Stimulated activated CD8-positive, alpha-beta memory T cell treated with anti-CD3 and anti-CD28 coated beads, Interleukin-7, amount 100 ng/mL, for 4 hours (primary cell): ENCODE measurements around the gene PRDM2.
A peak's percentile ranks its signal among the peaks of the same experiment; 100 is the strongest.
"Not testable (repeated sequence)": the region's sequence is repeated elsewhere in the genome, so short reads cannot be mapped to it uniquely, and the experiment has no call there.

Experiments
- DNase-seq, 2 donors: peaks; one replicate each; pipeline ENCODE4 v3.0.0-alpha.2; 2020; ENCODE audit warnings: low read depth in 2 of 2

Gene PRDM2

GRCh38 chr1:13700521-13701270, 708 bp downstream of the PRDM2 start:
- peak in 1 of 2 donors; percentile 40 for DNase-seq

- no peak for DNase-seq
Measured at GRCh38 chr1:13701271-13701640, 1.3 kb downstream of the PRDM2 start.

GRCh38 chr1:13702425-13703127, 2.6 kb downstream of the PRDM2 start:
- DNase-seq = peak; percentile 35 to 53

- DNase-seq = no peak
Measured at GRCh38 chr1:13703128-13703513, 3.1 kb downstream of the PRDM2 start.

GRCh38 chr1:13703558-13704490, 3.8 kb downstream of the PRDM2 start:
- no peak for DNase-seq

GRCh38 chr1:13706046-13706445, 6.1 kb downstream of the PRDM2 start:
- no peak for DNase-seq

DNA sequence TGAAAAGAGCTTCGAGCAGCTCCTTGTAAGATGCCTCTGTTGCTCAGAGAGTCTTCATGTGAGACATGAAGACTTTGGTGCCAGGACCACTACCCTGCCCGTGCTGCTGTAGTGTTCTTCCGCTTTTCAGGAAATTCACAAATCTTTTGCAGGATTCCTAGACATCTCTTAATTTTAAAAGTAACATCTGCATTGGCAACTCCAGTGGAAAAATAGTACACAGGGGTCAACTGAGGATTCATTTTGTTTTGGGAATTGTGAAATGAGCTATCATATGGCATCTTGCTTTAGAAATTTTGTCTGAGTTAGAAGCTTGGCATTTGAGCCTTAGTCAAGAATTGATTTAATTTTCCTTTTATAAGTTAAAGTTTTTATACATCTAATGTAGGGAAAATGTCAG, 7.2 kb downstream of the PRDM2 start:
- DNase-seq = no peak

DNA sequence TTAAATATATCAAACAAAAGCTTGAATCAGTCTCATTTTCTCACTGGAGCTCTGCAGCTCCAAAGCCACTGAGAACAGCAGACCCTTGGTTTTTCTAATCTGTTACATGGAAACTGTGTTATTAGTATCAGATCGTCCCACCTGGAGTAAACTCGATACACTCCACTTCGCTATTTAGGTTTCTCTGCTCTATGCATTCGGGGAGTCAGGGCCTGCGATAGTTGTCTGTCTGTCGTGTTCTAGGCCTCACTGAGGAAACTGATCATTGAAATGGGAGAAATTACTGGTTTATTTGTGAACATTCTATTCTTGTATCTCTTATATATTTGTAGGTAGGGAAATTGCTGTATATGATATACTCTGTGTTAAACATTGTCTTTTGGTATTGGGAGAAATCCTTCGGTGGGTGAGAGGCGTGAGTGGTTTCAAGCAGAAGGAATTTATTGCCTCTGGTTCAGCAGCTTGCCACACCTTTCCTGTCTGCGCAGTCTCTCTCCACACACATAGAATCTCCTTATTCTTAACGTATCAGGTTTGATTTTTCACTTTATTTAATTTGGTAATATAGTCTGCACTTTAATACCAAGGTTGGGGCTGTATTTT, 8.5 kb downstream of the PRDM2 start:
- DNase-seq = no peak

GRCh38 chr1:13710086-13710485, 10.1 kb downstream of the PRDM2 start:
- DNase-seq = no peak

GRCh38 chr1:13714851-13715250, 14.9 kb downstream of the PRDM2 start:
- DNase-seq = no peak

- not testable (repeated sequence) for DNase-seq
Measured at GRCh38 chr1:13715616-13716287, 15.8 kb downstream of the PRDM2 start.

DNA sequence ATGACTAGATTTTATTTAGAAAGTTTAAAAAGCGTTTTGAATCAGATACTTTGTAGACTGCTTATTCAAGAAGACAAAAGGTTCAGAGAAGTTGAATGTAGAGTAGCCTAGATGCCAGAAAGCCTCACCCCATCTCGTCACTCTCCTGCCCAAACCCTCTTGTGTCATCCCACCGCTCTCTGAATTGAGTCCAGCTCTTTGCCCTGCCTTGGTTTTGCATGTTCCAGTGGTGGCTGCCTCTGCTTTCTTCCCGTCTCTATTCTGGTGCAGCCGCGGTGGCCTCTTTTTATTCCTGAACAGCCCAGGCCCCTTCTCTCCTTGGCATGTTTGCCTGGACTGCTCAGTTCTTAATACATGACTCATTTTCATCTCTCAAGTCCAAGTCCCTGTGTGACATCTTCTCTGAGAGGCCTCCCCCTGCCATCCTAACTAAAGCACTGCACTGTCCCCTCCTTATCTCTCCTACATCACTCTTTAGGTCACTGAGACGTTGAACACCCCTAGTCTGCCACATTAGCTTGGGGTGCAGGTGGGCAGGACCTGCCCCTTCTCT, 22.9 kb downstream of the PRDM2 start:
- DNase-seq = no peak

- DNase-seq = no peak
Measured at GRCh38 chr1:13723810-13724209, 23.8 kb downstream of the PRDM2 start.

DNA sequence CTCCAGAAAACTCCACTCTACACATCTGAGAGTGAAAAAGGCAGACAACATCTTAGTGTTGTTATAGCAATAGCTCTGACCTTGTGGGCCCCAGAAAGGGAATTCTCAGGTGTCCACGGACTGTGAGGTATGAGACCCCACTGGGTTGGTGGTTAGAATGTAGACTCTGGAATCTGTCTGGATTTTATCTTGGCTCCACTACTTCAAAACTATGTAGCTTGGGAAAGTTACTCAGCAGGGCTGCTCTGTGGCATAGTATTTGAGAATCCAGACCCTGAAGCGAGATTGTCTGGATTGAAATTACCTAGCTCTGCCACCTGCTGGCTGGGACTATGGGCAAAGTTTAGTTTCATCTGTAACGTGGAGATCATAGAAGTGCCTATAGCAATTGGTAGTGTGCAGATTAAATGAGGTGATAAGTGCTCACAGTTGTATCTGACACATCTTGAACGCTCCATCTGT, 25.8 kb downstream of the PRDM2 start:
- peak; percentile 20 to 29 for DNase-seq

DNA sequence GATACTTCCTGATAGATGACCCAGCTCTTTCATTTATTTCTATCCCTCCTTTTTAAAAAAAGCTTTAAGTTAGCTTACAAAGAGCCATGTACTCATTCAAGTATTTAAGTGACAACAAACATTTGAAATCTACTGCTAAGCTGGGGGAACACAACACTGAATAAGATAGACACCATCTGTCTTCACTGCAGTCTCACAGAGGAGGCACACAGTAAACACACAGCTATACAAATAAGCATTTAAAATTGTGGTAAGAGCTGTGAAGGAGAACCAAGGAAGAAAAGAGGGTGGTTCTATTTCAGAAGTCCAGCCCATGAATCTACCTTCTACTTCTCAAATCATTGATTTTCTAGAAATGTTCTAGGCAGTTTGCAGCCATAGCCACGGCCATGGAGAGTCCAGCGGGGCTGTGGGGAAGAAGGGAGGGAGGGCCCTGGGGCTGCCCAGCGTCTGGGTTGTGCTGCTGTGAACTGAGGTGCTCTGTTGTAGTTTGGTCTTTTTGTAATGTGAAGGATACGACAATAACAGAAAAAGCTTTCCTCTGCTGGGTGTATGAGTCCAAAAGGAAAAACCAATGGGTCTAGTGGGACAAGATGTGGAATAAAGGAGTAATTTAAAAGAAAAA, 28.2 kb downstream of the PRDM2 start:
- no peak for DNase-seq

DNA sequence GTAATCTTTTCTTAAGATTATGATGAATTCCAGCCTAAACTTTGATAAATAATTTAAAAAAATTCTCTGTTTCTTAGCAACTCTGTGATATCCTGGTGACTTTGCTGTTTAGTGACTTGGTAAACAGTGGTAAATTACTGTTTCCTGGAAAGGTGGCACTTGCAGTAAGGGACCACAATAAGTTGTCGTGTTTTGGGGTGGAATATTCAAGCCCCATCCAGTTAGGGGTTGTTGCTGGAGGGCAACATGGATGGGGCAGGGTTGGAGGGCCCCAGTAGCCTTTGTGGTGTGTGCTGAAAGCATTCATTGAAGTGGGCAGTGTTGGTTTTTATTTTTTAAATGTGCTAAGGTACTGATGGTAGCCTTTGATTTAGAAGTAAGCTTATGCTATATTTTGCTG, 30.3 kb downstream of the PRDM2 start:
- DNase-seq = no peak

GRCh38 chr1:13730751-13731482, 30.9 kb downstream of the PRDM2 start:
- DNase-seq = peak; percentile 64 to 69

GRCh38 chr1:13731897-13732296, 31.9 kb downstream of the PRDM2 start:
- no peak for DNase-seq

GRCh38 chr1:13732971-13733667, 33.1 kb downstream of the PRDM2 start:
- DNase-seq = peak in 1 of 2 donors; percentile 13
